HepG2 (cell line): ENCODE data around the gene NUDT21. TPM values are rescaled to one million over a fixed set of nuclear protein-coding genes. Genes with fewer than 3 reads are reported as not detected.

Source experiments
- ATAC-seq: fragments of 200-7000 bp; cut with Tn5 transposase; 3 replicates; pipeline ENCODE4 v1.9.1; 2020; ENCODE audit warnings: mild to moderate bottlenecking, moderate library complexity
- BruUV-seq: library from RNA; stranded (reverse); fragments of 400-500 nt; replicated peaks from 2 replicates; lab custom pipeline; 2021; lab: Mats Ljungman, UMichigan
- CTCF ChIA-PET: fragments of 300-600 bp; formaldehyde crosslinking; extraction: SDS; loops from one replicate; lab custom pipeline; 2021; ENCODE audit warnings: low total read pairs, inconsistent platforms, low intra/inter-chr PET ratio; lab: Yijun Ruan, JAX
- POLR2A ChIA-PET: fragments of 350-600 bp; sonication (Branson Sonifier 250); formaldehyde crosslinking; loops from one replicate; lab custom pipeline; 2020; ENCODE audit warnings: antibody characterized with exemption, inconsistent platforms; lab: Yijun Ruan, JAX
- DNase-seq: peaks from one replicate; pipeline ENCODE4 v3.0.0-alpha.2; 2015; ENCODE audit warnings: low spot score
- FAIRE-seq: peaks from 3 replicates; lab custom pipeline; 2011; peaks lifted over from hg19 to GRCh38; lab: Jason Lieb, UNC
- H2AFZ ChIP-seq: one replicate; pipeline ENCODE4 v1.6.1; 2011; ENCODE audit warnings: low read length, inconsistent platforms
- H3K27ac ChIP-seq: fragments of 300-600 bp; 3 replicates; pipeline ENCODE4 v1.8.0; 2011; ENCODE audit warnings: mixed run types, mild to moderate bottlenecking, mixed read lengths, low read length, inconsistent platforms; ENCODE audit not compliant: insufficient read depth; ENCODE audit errors: extremely low read length
- H3K27me3 ChIP-seq, 2 experiments: fragments of 200-600 bp in 1 of 2; 2 replicates in 1 of 2; 3 replicates in 1 of 2; pipeline versions ENCODE4 v1.6.0 to v1.8.0; 2011; ENCODE audit warnings: low read length in 2 of 2, mild to moderate bottlenecking in 2 of 2, moderate library complexity in 2 of 2, inconsistent platforms in 1 of 2; ENCODE audit not compliant: insufficient read depth in 2 of 2, control insufficient read depth in 1 of 2
- H3K36me3 ChIP-seq, 2 experiments: fragments of 200-600 bp in 1 of 2; replicated peaks in 1 of 2; 2 replicates in 1 of 2; 3 replicates in 1 of 2; pipeline versions ENCODE4 v1.5.1 to v1.8.0; 2011; ENCODE audit warnings: low read length in 2 of 2, inconsistent platforms in 1 of 2; ENCODE audit not compliant: insufficient read depth in 2 of 2, control insufficient read depth in 1 of 2
- H3K4me1 ChIP-seq: 2 replicates; pipeline ENCODE4 v1.5.1; 2012; ENCODE audit warnings: low read length, inconsistent platforms; ENCODE audit not compliant: insufficient read depth
- H3K4me2 ChIP-seq: 2 replicates; pipeline ENCODE4 v1.6.0; 2011; ENCODE audit warnings: low read depth, low read length, inconsistent platforms
- H3K4me3 ChIP-seq, 3 experiments: fragments of 200-600 bp in 1 of 3; sonication (generic), shearing (Covaris generic) in 1 of 3; replicated peaks in 1 of 3; 2 replicates each; pipeline ENCODE4 v1.5.1; 2011 to 2016; ENCODE audit warnings: low read length in 3 of 3, inconsistent platforms in 2 of 3, low read depth in 2 of 3, mild to moderate bottlenecking in 2 of 3, control low read depth in 1 of 3, mixed read lengths in 1 of 3; ENCODE audit not compliant: insufficient read depth in 1 of 3
- H3K79me2 ChIP-seq: one replicate; pipeline ENCODE4 v1.6.1; 2011; ENCODE audit warnings: low read length, inconsistent platforms; ENCODE audit not compliant: insufficient read depth
- H3K9ac ChIP-seq: 2 replicates; pipeline ENCODE4 v1.6.0; 2011; ENCODE audit warnings: mild to moderate bottlenecking, low read depth, low read length, inconsistent platforms; ENCODE audit not compliant: insufficient read depth
- H3K9me3 ChIP-seq: 2 replicates; pipeline ENCODE4 v1.5.1; 2012; ENCODE audit warnings: mild to moderate bottlenecking, low read length
- H4K20me1 ChIP-seq: 2 replicates; pipeline ENCODE4 v1.6.0; 2011; ENCODE audit warnings: inconsistent platforms, mild to moderate bottlenecking, low read length, moderate library complexity; ENCODE audit not compliant: insufficient read depth
- CCDC6 ChIP-seq: sonication (generic); formaldehyde crosslinking; IDR thresholded peaks from 2 replicates; pipeline ENCODE4 v1.8.1; 2022; ENCODE audit warnings: mild to moderate bottlenecking, missing genetic modification reagents, moderate library complexity
- ESRRA ChIP-seq: sonication (generic); formaldehyde crosslinking; IDR thresholded peaks from 2 replicates; pipeline ENCODE4 v1.5.1; 2020; ENCODE audit warnings: mild to moderate bottlenecking, low read depth, missing genetic modification reagents
- GLMP ChIP-seq: sonication (generic); formaldehyde crosslinking; IDR thresholded peaks from 2 replicates; pipeline ENCODE4 v1.9.0; 2021; ENCODE audit warnings: missing genetic modification reagents, mild to moderate bottlenecking, borderline replicate concordance
- HMG20A ChIP-seq: IDR thresholded peaks from 2 replicates; pipeline ENCODE4 v1.6.1; 2016; ENCODE audit warnings: borderline replicate concordance
- HOXA5 ChIP-seq: sonication (generic); formaldehyde crosslinking; IDR thresholded peaks from 2 replicates; pipeline ENCODE4 v1.4.0; 2020; ENCODE audit warnings: missing genetic modification reagents
- MBD4 ChIP-seq: IDR thresholded peaks from 2 replicates; pipeline ENCODE4 v1.6.1; 2012; ENCODE audit warnings: low read length, inconsistent platforms, borderline replicate concordance
- MLLT10 ChIP-seq: sonication (generic); formaldehyde crosslinking; IDR thresholded peaks from 2 replicates; pipeline ENCODE4 v1.4.0; 2020; ENCODE audit warnings: missing genetic modification reagents
- MXD3 ChIP-seq: IDR thresholded peaks from 2 replicates; pipeline ENCODE4 v1.6.1; 2016; ENCODE audit warnings: mild to moderate bottlenecking, missing biosample characterization, missing genetic modification reagents
- PAF1 ChIP-seq: IDR thresholded peaks from 2 replicates; pipeline ENCODE4 v1.6.1; 2016; ENCODE audit warnings: missing genetic modification reagents, missing compliant biosample characterization
- SAP130 ChIP-seq: IDR thresholded peaks from 2 replicates; pipeline ENCODE4 v1.6.1; 2016; ENCODE audit warnings: low read depth
- TBX2 ChIP-seq: sonication (generic); formaldehyde crosslinking; IDR thresholded peaks from 2 replicates; pipeline ENCODE4 v1.5.0; 2020; ENCODE audit warnings: missing genetic modification reagents, mild to moderate bottlenecking, borderline replicate concordance
- TEAD3 ChIP-seq: optimal IDR thresholded peaks from 2 replicates; pipeline ENCODE3; 2016; ENCODE audit warnings: borderline replicate concordance
- TGIF2 ChIP-seq: IDR thresholded peaks from 2 replicates; pipeline ENCODE4 v1.6.1; 2016; ENCODE audit warnings: control low read depth, missing compliant biosample characterization
- ZC3H13 ChIP-seq: sonication (generic); formaldehyde crosslinking; IDR thresholded peaks from 2 replicates; pipeline ENCODE4 v1.8.1; 2023; ENCODE audit warnings: mild to moderate bottlenecking, missing genetic modification reagents, moderate library complexity
- ZNF101 ChIP-seq: sonication (generic); formaldehyde crosslinking; IDR thresholded peaks from 2 replicates; pipeline ENCODE4 v1.4.0; 2020; ENCODE audit warnings: mild to moderate bottlenecking, low read depth, missing genetic modification reagents, borderline replicate concordance
- ZNF670 ChIP-seq: sonication (generic); formaldehyde crosslinking; IDR thresholded peaks from 2 replicates; pipeline ENCODE4 v1.8.0; 2022; ENCODE audit warnings: mild to moderate bottlenecking, missing genetic modification reagents, borderline replicate concordance
- ZNF678 ChIP-seq: sonication (generic); formaldehyde crosslinking; IDR thresholded peaks from 2 replicates; pipeline ENCODE4 v1.4.0; 2020; ENCODE audit warnings: mild to moderate bottlenecking, missing genetic modification reagents
- ZNF878 ChIP-seq: sonication (generic); formaldehyde crosslinking; IDR thresholded peaks from 2 replicates; pipeline ENCODE4 v1.8.1; 2023; ENCODE audit warnings: mild to moderate bottlenecking, missing genetic modification reagents, moderate library complexity
- WGBS: methylation state at CpG from one replicate; pipeline ENCODE4 v1.1.6; 2017; ENCODE audit warnings: low lambda C conversion rate; 5-methylcytosine and 5-hydroxymethylcytosine counted together
- in situ Hi-C: cut with HindIII; loops from 2 replicates; pipeline ENCODE4 v1.10.0; 2017; ENCODE audit warnings: low pct_unique_long_range_greater_than_20kb; ENCODE audit not compliant: extremely low pct_ligation_motif_present
- intact Hi-C: fragments of 100-400 bp; cut with micrococcal nuclease; formaldehyde crosslinking; loops from one replicate; pipeline ENCODE4 v1.10.0; 2022; ENCODE audit not compliant: unreplicated experiment
- polyA plus RNA-seq, 8 experiments: library from polyadenylated mRNA; depleted of rRNA in 3 of 8; stranded (reverse) in 7 of 8; unstranded in 1 of 8; fragments of >200 nt; fragmentation: Illumina TruSeq in 4 of 8; extraction: Trizol in 4 of 8; gene quantifications; 2 replicates each; pipeline versions ENCODE4 v1.2.1 to v1.2.3, GENCODE V29; 2011 to 2016; ENCODE audit warnings: low read depth in 4 of 8, missing spikeins in 1 of 8, mixed read lengths in 1 of 8; ENCODE audit not compliant: insufficient read depth in 1 of 8
- total RNA-seq, 5 experiments: library from RNA; depleted of rRNA; stranded (reverse); fragments of >200 nt; fragmentation: Illumina TruSeq; extraction: Trizol; gene quantifications; 2 replicates each; pipeline ENCODE4 v1.2.3, GENCODE V29; 2016; ENCODE audit warnings: low read depth in 1 of 5
- TF ChIP-seq, protein P1 (sequence below): sonication (generic); formaldehyde crosslinking; IDR thresholded peaks from 2 replicates; pipeline ENCODE4 v1.5.0; 2020; ENCODE audit warnings: mild to moderate bottlenecking, missing genetic modification reagents
- TF ChIP-seq, protein P2 (sequence below): IDR thresholded peaks from 2 replicates; pipeline ENCODE4 v1.6.1; 2016; ENCODE audit warnings: missing compliant biosample characterization, missing genetic modification reagents, borderline replicate concordance

The NUDT21 gene
- total and polyA plus RNA-seq, 2 of the 13 experiments (the other 11 are each of a cell fraction or from before 2014, with no cell fraction given): 177 to 210 TPM

- in situ Hi-C loops: no loop called here
- intact Hi-C loops: loop anchor here (2.0 to 5.0 kb wide), 3 partner anchors 26 to 68 kb away; partner anchors contain the start of gene AMFR
- ChIA-PET CTCF (no interaction called here), POLR2A (interaction anchor here (0.6 to 2.2 kb wide), 23 partner anchors 9 to 390 kb away, joined by 3 to 27 read pairs (median 5); partner anchors contain the start of genes AMFR and MT2A)
- no peak overlapping the region for H2AFZ ChIP-seq
- no peaks in the 10 kb centered on the region for H3K9me3 ChIP-seq
- H3K4me3 ChIP-seq: peak overlapping the region; percentile 93 to 97 (median 96)
- H3K79me2 ChIP-seq: peaks cover 69% of the 10 kb centered on the region
- peaks cover 8 to 45% of the 10 kb centered on the region in 2 experiments for H3K36me3 ChIP-seq
- WGBS: 2% methylated on average over 18 of the region's 18 CpGs
- H3K9ac ChIP-seq: peak overlapping the region; percentile 89
- TSS peak; percentile 43 for BruUV-seq
- peaks cover 48% of the 10 kb centered on the region for H3K4me1 ChIP-seq
- DNase-seq (peak; percentile 16), ATAC-seq (no peak), FAIRE-seq (no peak)
- peak overlapping the region; percentile 83 for H3K4me2 ChIP-seq
- H3K27me3 ChIP-seq: no peaks in the 10 kb centered on the region; a peak in 1 of 5 replicates
- peaks cover 30% of the 10 kb centered on the region for H4K20me1 ChIP-seq
- H3K27ac ChIP-seq: peak overlapping the region; percentile 87
- TF ChIP-seq MLLT10 (CRISPR knock-in tag): no peak
- TF ChIP-seq MBD4: no peak
- TF ChIP-seq TEAD3 (CRISPR knock-in tag): peak; percentile 15
- TF ChIP-seq, protein P1, sequence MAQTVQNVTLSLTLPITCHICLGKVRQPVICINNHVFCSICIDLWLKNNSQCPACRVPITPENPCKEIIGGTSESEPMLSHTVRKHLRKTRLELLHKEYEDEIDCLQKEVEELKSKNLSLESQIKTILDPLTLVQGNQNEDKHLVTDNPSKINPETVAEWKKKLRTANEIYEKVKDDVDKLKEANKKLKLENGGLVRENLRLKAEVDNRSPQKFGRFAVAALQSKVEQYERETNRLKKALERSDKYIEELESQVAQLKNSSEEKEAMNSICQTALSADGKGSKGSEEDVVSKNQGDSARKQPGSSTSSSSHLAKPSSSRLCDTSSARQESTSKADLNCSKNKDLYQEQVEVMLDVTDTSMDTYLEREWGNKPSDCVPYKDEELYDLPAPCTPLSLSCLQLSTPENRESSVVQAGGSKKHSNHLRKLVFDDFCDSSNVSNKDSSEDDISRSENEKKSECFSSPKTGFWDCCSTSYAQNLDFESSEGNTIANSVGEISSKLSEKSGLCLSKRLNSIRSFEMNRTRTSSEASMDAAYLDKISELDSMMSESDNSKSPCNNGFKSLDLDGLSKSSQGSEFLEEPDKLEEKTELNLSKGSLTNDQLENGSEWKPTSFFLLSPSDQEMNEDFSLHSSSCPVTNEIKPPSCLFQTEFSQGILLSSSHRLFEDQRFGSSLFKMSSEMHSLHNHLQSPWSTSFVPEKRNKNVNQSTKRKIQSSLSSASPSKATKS: no peak
- no peak for TF ChIP-seq GLMP (CRISPR knock-in tag)
- no peak for TF ChIP-seq MXD3 (CRISPR knock-in tag)
- peak; percentile 41; the same call in 1 of the 2 replicates for TF ChIP-seq TGIF2 (CRISPR knock-in tag)
- TF ChIP-seq ESRRA (CRISPR knock-in tag): peak; percentile 80; the same call in 1 of the 2 replicates
- no peak for TF ChIP-seq HMG20A (CRISPR knock-in tag)
- TF ChIP-seq PAF1 (CRISPR knock-in tag): no peak
- TF ChIP-seq ZNF101: no peak
- 0 out of 2 replicates have a peak, but pooled peaks have one; percentile 14 for TF ChIP-seq ZNF678 (CRISPR knock-in tag)
- TF ChIP-seq, protein P2, sequence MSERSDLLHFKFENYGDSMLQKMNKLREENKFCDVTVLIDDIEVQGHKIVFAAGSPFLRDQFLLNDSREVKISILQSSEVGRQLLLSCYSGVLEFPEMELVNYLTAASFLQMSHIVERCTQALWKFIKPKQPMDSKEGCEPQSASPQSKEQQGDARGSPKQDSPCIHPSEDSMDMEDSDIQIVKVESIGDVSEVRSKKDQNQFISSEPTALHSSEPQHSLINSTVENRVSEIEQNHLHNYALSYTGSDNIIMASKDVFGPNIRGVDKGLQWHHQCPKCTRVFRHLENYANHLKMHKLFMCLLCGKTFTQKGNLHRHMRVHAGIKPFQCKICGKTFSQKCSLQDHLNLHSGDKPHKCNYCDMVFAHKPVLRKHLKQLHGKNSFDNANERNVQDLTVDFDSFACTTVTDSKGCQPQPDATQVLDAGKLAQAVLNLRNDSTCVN (CRISPR knock-in tag): no peak
- TF ChIP-seq SAP130 (CRISPR knock-in tag): peak; percentile 45
- TF ChIP-seq TBX2 (CRISPR knock-in tag): peak; percentile 49; the same call in 1 of the 2 replicates
- no peak; the same call in 1 of the 2 replicates for TF ChIP-seq CCDC6 (CRISPR knock-in tag)
- 0 out of 2 replicates have a peak, but pooled peaks have one; percentile 15 for TF ChIP-seq HOXA5 (CRISPR knock-in tag)
- no peak for TF ChIP-seq ZNF670 (CRISPR knock-in tag)
- TF ChIP-seq ZNF878 (CRISPR knock-in tag): peak; percentile 64; the same call in 1 of the 2 replicates
- 0 out of 2 replicates have a peak, but pooled peaks have one; percentile 52 for TF ChIP-seq ZC3H13
These were observed 702 bp downstream of the NUDT21 start for GRCh38 chr16:56450275-56450985.
